Measurements from ENCODE around the gene SLC17A2. TPM values are rescaled to one million over a fixed set of nuclear protein-coding genes. Genes with fewer than 3 reads are reported as not detected.

Gene SLC17A2
- total RNA-seq, 1 donor: not detected

DNA sequence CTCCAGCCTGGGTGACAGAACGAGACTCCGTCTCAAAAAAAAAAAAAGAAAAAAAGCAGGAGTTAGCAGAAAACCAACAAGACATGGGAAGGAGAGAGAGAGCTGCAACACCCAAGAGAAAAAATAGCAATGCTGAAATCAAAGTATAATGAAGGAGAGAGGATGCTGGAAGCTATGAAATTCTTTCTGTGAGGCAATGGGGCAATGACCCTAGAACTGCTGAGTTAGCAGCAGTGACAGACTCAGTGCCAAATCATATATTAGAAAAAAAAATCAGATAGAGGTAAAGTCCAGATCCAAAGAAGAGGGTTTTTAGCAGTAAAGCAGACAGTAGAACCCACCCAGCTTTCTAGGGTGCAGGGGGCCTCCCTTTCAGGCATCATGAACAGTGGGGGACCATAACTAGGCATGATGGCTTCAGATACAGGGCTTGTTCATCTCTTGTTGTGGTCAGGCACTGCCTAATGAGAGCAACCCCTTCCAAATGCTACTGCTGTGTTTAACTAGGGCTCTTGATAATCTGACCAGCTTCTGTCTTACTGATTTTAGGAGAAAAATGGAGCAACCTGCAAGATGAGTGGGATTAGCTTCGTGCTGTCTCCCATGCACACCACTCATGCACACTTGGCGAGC, 26.9 kb downstream of the SLC17A2 start:
- Histone ChIP-seq H3K9me3 (ENCODE audit: low read depth, low read length) (no peaks in the 10 kb centered on the region), H3K36me3 (ENCODE audit: insufficient read depth, low read length) (no peaks in the 10 kb centered on the region)

DNA sequence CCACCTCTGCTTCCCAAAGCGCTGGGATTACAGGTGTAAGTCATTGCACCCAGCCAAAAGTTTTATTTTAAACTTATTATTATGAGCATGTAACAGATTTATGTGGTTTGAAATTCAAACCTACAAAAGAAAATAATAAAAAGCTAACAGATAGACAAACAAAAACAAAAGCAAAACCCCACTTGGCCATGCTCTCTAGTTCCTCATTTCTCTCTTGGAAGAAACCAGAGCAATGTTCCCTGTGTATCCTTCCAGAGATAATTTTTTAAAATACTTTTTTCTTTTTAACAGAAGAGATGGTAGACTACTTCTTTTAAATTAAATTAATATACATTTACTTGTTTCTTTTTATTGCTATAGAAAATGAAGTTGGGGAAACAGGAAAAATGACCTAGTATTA, 28.4 kb downstream of the SLC17A2 start:
- Histone ChIP-seq H3K79me2 (ENCODE audit: insufficient read depth, low read length) (no peaks in the 10 kb centered on the region), H3K36me3 (ENCODE audit: insufficient read depth, low read length) (no peaks in the 10 kb centered on the region), H3K4me3 (ENCODE audit: insufficient read depth, low read length) (no peak overlapping the region), H3K4me1 (ENCODE audit: insufficient read depth, low read length) (no peaks in the 10 kb centered on the region), H3K27ac (ENCODE audit: low read depth, low read length) (no peak overlapping the region), H3K4me2 (ENCODE audit: insufficient read depth, low read length) (no peak overlapping the region), H2AFZ (ENCODE audit: low read length) (no peak overlapping the region), H3K9me3 (ENCODE audit: low read depth, low read length) (no peaks in the 10 kb centered on the region), H4K20me1 (ENCODE audit: insufficient read depth, low read length) (no peaks in the 10 kb centered on the region), H3K27me3 (ENCODE audit: insufficient read depth, low read length) (no peaks in the 10 kb centered on the region)
- no peak for DNase-seq (ENCODE audit: insufficient read length, low spot score, missing footprints)
- TF ChIP-seq, protein P1, sequence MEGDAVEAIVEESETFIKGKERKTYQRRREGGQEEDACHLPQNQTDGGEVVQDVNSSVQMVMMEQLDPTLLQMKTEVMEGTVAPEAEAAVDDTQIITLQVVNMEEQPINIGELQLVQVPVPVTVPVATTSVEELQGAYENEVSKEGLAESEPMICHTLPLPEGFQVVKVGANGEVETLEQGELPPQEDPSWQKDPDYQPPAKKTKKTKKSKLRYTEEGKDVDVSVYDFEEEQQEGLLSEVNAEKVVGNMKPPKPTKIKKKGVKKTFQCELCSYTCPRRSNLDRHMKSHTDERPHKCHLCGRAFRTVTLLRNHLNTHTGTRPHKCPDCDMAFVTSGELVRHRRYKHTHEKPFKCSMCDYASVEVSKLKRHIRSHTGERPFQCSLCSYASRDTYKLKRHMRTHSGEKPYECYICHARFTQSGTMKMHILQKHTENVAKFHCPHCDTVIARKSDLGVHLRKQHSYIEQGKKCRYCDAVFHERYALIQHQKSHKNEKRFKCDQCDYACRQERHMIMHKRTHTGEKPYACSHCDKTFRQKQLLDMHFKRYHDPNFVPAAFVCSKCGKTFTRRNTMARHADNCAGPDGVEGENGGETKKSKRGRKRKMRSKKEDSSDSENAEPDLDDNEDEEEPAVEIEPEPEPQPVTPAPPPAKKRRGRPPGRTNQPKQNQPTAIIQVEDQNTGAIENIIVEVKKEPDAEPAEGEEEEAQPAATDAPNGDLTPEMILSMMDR (IDR thresholded peaks at IDR 0.05; ENCODE audit: extremely low read depth, low read depth, low read length): no peak

More for the DNA sequence above, 26.9 kb downstream of the SLC17A2 start:
- H2AFZ ChIP-seq (ENCODE audit: low read length): no peak overlapping the region
- no peaks in the 10 kb centered on the region for H3K27me3 ChIP-seq (ENCODE audit: insufficient read depth, low read length)
- no peaks in the 10 kb centered on the region for H3K79me2 ChIP-seq (ENCODE audit: insufficient read depth, low read length)
- H3K4me2 ChIP-seq (ENCODE audit: insufficient read depth, low read length): no peak overlapping the region
- no peak for DNase-seq (ENCODE audit: insufficient read length, low spot score, missing footprints)
- TF ChIP-seq, protein P1 (IDR thresholded peaks at IDR 0.05; ENCODE audit: extremely low read depth, low read depth, low read length): no peak
- H4K20me1 ChIP-seq (ENCODE audit: insufficient read depth, low read length): no peaks in the 10 kb centered on the region
- no peaks in the 10 kb centered on the region for H3K4me1 ChIP-seq (ENCODE audit: insufficient read depth, low read length)
- no peak overlapping the region for H3K27ac ChIP-seq (ENCODE audit: low read depth, low read length)
- no peak overlapping the region for H3K4me3 ChIP-seq (ENCODE audit: insufficient read depth, low read length)

DNA sequence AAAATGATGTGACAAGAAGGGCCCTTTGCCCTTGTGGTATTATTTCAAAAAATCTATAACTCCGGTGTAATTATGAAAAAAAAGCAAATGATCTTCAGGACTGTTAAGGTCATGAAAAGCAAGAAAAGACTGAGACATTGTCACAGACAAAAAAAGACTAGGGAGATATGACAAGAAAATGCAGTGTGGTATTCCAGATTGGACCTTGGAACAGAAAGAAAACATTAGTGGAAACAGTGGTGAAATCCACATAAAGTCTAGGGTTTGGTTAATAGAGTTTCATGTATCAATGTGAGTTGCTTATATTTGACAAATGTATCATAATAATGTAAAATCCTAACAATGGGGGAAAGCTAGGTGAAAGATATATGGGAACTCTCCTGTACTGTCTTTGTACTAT, 29.6 kb downstream of the SLC17A2 start:
- no peak overlapping the region for H3K4me2 ChIP-seq (ENCODE audit: insufficient read depth, low read length)
- H3K27ac ChIP-seq (ENCODE audit: low read depth, low read length): no peak overlapping the region

More for the DNA sequence above, 29.6 kb downstream of the SLC17A2 start:
- no peak for DNase-seq (ENCODE audit: insufficient read length, low spot score, missing footprints)
- Histone ChIP-seq H3K27me3 (ENCODE audit: insufficient read depth, low read length) (no peaks in the 10 kb centered on the region), H3K4me1 (ENCODE audit: insufficient read depth, low read length) (no peaks in the 10 kb centered on the region), H2AFZ (ENCODE audit: low read length) (no peak overlapping the region), H3K79me2 (ENCODE audit: insufficient read depth, low read length) (no peaks in the 10 kb centered on the region), H4K20me1 (ENCODE audit: insufficient read depth, low read length) (no peaks in the 10 kb centered on the region), H3K9me3 (ENCODE audit: low read depth, low read length) (no peaks in the 10 kb centered on the region), H3K4me3 (ENCODE audit: insufficient read depth, low read length) (no peak overlapping the region), H3K36me3 (ENCODE audit: insufficient read depth, low read length) (no peaks in the 10 kb centered on the region)
- TF ChIP-seq, protein P1 (IDR thresholded peaks at IDR 0.05; ENCODE audit: extremely low read depth, low read depth, low read length): no peak
